H1 (cell line): ENCODE data around the gene USHBP1. TPM values are rescaled to one million over a fixed set of nuclear protein-coding genes. Genes with fewer than 3 reads are reported as not detected.

Source experiments
- CTCF ChIA-PET: fragments of 300-600 bp; sonication (Branson Sonifier 250); formaldehyde crosslinking; loops from one replicate; lab custom pipeline; 2021; ENCODE audit not compliant: partially characterized antibody; lab: Charles Lee
- POLR2A ChIA-PET: fragments of 300-600 bp; sonication (Branson Sonifier 250); formaldehyde crosslinking; loops from one replicate; lab custom pipeline; 2021; ENCODE audit warnings: inconsistent platforms; ENCODE audit not compliant: partially characterized antibody; lab: Charles Lee
- DNase-seq, 2 experiments: peaks; one replicate each; pipeline versions ENCODE4 v3.0.0 to v3.0.0-alpha.2; 2010 to 2022; ENCODE audit warnings: low spot score in 2 of 2, low read depth in 1 of 2, mixed read lengths in 1 of 2
- FAIRE-seq: peaks from 2 replicates; lab custom pipeline; 2011; peaks lifted over from hg19 to GRCh38; lab: Jason Lieb, UNC
- H2AFZ ChIP-seq: 2 replicates; pipeline ENCODE4 v1.8.1; 2012; ENCODE audit warnings: low read length, inconsistent platforms
- H2AK5ac ChIP-seq: 2 replicates; pipeline ENCODE4 v1.6.1; 2013; ENCODE audit warnings: low read depth, low read length
- H2BK120ac ChIP-seq: replicated peaks from 2 replicates; pipeline ENCODE3; 2013; ENCODE audit warnings: low read depth, low read length, inconsistent platforms
- H2BK12ac ChIP-seq: 2 replicates; pipeline ENCODE4 v1.6.1; 2013; ENCODE audit warnings: low read depth, low read length
- H2BK15ac ChIP-seq: 2 replicates; pipeline ENCODE4 v1.6.1; 2013; ENCODE audit warnings: low read length
- H2BK20ac ChIP-seq: 2 replicates; pipeline ENCODE4 v1.6.1; 2013; ENCODE audit warnings: low read length
- H2BK5ac ChIP-seq: 2 replicates; pipeline ENCODE4 v1.6.1; 2013; ENCODE audit warnings: low read depth, low read length
- H3K14ac ChIP-seq: 2 replicates; pipeline ENCODE4 v1.6.1; 2013; ENCODE audit warnings: inconsistent platforms; ENCODE audit not compliant: insufficient read length
- H3K18ac ChIP-seq: 2 replicates; pipeline ENCODE4 v1.6.1; 2013; ENCODE audit warnings: low read length; ENCODE audit errors: extremely low read depth
- H3K23ac ChIP-seq: 2 replicates; pipeline ENCODE4 v1.6.1; 2013; ENCODE audit warnings: inconsistent platforms; ENCODE audit not compliant: insufficient read length
- H3K23me2 ChIP-seq: 2 replicates; pipeline ENCODE4 v1.6.1; 2013; ENCODE audit warnings: low read depth, low read length
- H3K27ac ChIP-seq: 2 replicates; pipeline ENCODE4 v1.6.1; 2011; ENCODE audit warnings: low read depth, low read length, inconsistent platforms
- H3K27me3 ChIP-seq, 4 experiments: replicated peaks in 1 of 4; 1 replicate in 1 of 4; 2 replicates in 3 of 4; pipeline versions ENCODE4 v1.6.1 to v1.8.1; 2011 to 2013; ENCODE audit warnings: low read length in 3 of 4, mild to moderate bottlenecking in 3 of 4, inconsistent platforms in 2 of 4, mixed read lengths in 2 of 4, moderate library complexity in 1 of 4; ENCODE audit not compliant: control insufficient read depth in 3 of 4, insufficient read depth in 3 of 4; ENCODE audit errors: extremely low read depth in 1 of 4
- H3K36me3 ChIP-seq, 4 experiments: 2 replicates each; pipeline versions ENCODE4 v1.6.1 to v1.8.1; 2011 to 2013; ENCODE audit warnings: mild to moderate bottlenecking in 4 of 4, low read length in 3 of 4, moderate library complexity in 2 of 4, control low read depth in 1 of 4, inconsistent platforms in 1 of 4; ENCODE audit not compliant: insufficient read depth in 4 of 4, control insufficient read depth in 2 of 4
- H3K4ac ChIP-seq: replicated peaks from 2 replicates; pipeline ENCODE3; 2013; ENCODE audit warnings: low read length, low read depth, mixed read lengths, inconsistent platforms; ENCODE audit not compliant: insufficient read length
- H3K4me1 ChIP-seq, 4 experiments: replicated peaks in 1 of 4; 1 replicate in 1 of 4; 2 replicates in 3 of 4; pipeline versions ENCODE4 v1.6.1 to v1.8.1; 2011 to 2013; ENCODE audit warnings: low read length in 3 of 4, inconsistent platforms in 2 of 4, mixed read lengths in 1 of 4; ENCODE audit not compliant: insufficient read depth in 4 of 4, control insufficient read depth in 3 of 4
- H3K4me2 ChIP-seq, 2 experiments: 2 replicates each; pipeline versions ENCODE4 v1.6.1 to v1.8.1; 2011 to 2013; ENCODE audit warnings: low read depth in 2 of 2, low read length in 2 of 2, control low read depth in 1 of 2, inconsistent platforms in 1 of 2, mild to moderate bottlenecking in 1 of 2; ENCODE audit not compliant: insufficient read depth in 1 of 2
- H3K4me3 ChIP-seq, 4 experiments: fragments of 200-600, 300-600 bp in 1 of 4; sonication (generic), shearing (Covaris generic), sonication (Bioruptor Twin) in 1 of 4; 2 replicates each; pipeline versions ENCODE4 v1.5.1 to v1.8.1; 2011 to 2016; ENCODE audit warnings: low read length in 4 of 4, low read depth in 3 of 4, control low read depth in 2 of 4, inconsistent platforms in 2 of 4, mild to moderate bottlenecking in 2 of 4, mixed read lengths in 1 of 4, moderate library complexity in 1 of 4; ENCODE audit not compliant: insufficient read depth in 2 of 4; ENCODE audit errors: extremely low read depth in 1 of 4
- H3K56ac ChIP-seq: replicated peaks from 2 replicates; pipeline ENCODE3; 2013; ENCODE audit warnings: low read depth, mild to moderate bottlenecking, mixed read lengths, low read length, inconsistent platforms; ENCODE audit not compliant: insufficient read length
- H3K79me1 ChIP-seq: 2 replicates; pipeline ENCODE4 v1.6.1; 2013; ENCODE audit warnings: low read depth, low read length, control low read depth
- H3K79me2 ChIP-seq, 2 experiments: 2 replicates each; pipeline versions ENCODE4 v1.6.1 to v1.8.1; 2012 to 2013; ENCODE audit warnings: low read length in 2 of 2, mild to moderate bottlenecking in 2 of 2, inconsistent platforms in 1 of 2; ENCODE audit not compliant: insufficient read depth in 2 of 2, control insufficient read depth in 1 of 2
- H3K9ac ChIP-seq, 4 experiments: replicated peaks in 1 of 4; 1 replicate in 1 of 4; 2 replicates in 3 of 4; pipeline versions ENCODE4 v1.6.1 to v1.8.1; 2011 to 2013; ENCODE audit warnings: low read depth in 3 of 4, low read length in 3 of 4, control low read depth in 2 of 4, mild to moderate bottlenecking in 2 of 4, moderate library complexity in 2 of 4, inconsistent platforms in 1 of 4; ENCODE audit errors: extremely low read depth in 1 of 4
- H3K9me3 ChIP-seq, 2 experiments: 2 replicates each; pipeline versions ENCODE4 v1.6.1 to v1.8.1; 2012 to 2013; ENCODE audit warnings: mild to moderate bottlenecking in 2 of 2, moderate library complexity in 2 of 2, control low read depth in 1 of 2, inconsistent platforms in 1 of 2, low read depth in 1 of 2, low read length in 1 of 2, mixed read lengths in 1 of 2; ENCODE audit not compliant: insufficient read depth in 2 of 2
- H4K20me1 ChIP-seq, 2 experiments: replicated peaks in 1 of 2; 2 replicates each; pipeline versions ENCODE3 to v1.8.1; 2011 to 2013; ENCODE audit warnings: inconsistent platforms in 2 of 2, low read length in 2 of 2, mild to moderate bottlenecking in 1 of 2; ENCODE audit not compliant: insufficient read depth in 2 of 2, control insufficient read depth in 1 of 2
- H4K5ac ChIP-seq: 2 replicates; pipeline ENCODE4 v1.6.1; 2013; ENCODE audit warnings: low read length, low read depth, mixed read lengths, inconsistent platforms; ENCODE audit not compliant: insufficient read length
- H4K8ac ChIP-seq: 2 replicates; pipeline ENCODE4 v1.8.0; 2013; ENCODE audit warnings: mild to moderate bottlenecking, moderate library complexity, low read length, inconsistent platforms; ENCODE audit not compliant: insufficient read depth; ENCODE audit errors: extremely low read depth
- H4K91ac ChIP-seq: replicated peaks from 2 replicates; pipeline ENCODE3; 2013; ENCODE audit warnings: low read length, mixed read lengths, inconsistent platforms; ENCODE audit not compliant: insufficient read length
- CBX8 ChIP-seq: fragments of 300-800, 300-1000 bp; sonication (generic); IDR thresholded peaks from 2 replicates; pipeline ENCODE4 v1.7.1; 2016; ENCODE audit warnings: low read depth, low read length, borderline replicate concordance
- EGR1 ChIP-seq: IDR thresholded peaks from 2 replicates; pipeline ENCODE4 v1.6.1; 2011; ENCODE audit warnings: low read depth, low read length, borderline replicate concordance
- GABPA ChIP-seq: IDR thresholded peaks from 2 replicates; pipeline ENCODE4 v1.6.1; 2011; ENCODE audit warnings: mild to moderate bottlenecking, low read length, moderate library complexity, borderline replicate concordance; ENCODE audit not compliant: insufficient read depth
- POLR2A ChIP-seq, 2 experiments: IDR thresholded peaks; 1 replicate in 1 of 2; 2 replicates in 1 of 2; pipeline ENCODE4 v1.6.1; 2011; ENCODE audit warnings: low read depth in 2 of 2, low read length in 2 of 2, mild to moderate bottlenecking in 2 of 2; ENCODE audit errors: control extremely low read depth in 1 of 2
- RBBP5 ChIP-seq: IDR thresholded peaks from 2 replicates; pipeline ENCODE4 v1.7.1; 2012; ENCODE audit warnings: low read depth, mild to moderate bottlenecking, inconsistent platforms, low read length, moderate library complexity, borderline replicate concordance
- RXRA ChIP-seq: IDR thresholded peaks from 2 replicates; pipeline ENCODE4 v1.6.1; 2011; ENCODE audit warnings: low read depth, mild to moderate bottlenecking, low read length, moderate library complexity; ENCODE audit not compliant: insufficient read depth
- SIN3A ChIP-seq, 2 experiments: IDR thresholded peaks in 1 of 2; conservative IDR thresholded peaks in 1 of 2; 2 replicates each; pipeline ENCODE4 v1.6.1; 2011 to 2012; ENCODE audit warnings: low read length in 2 of 2, improper control_type of control experiment in 1 of 2, low read depth in 1 of 2, mild to moderate bottlenecking in 1 of 2
- SRF ChIP-seq: IDR thresholded peaks from 2 replicates; pipeline ENCODE4 v1.6.1; 2011; ENCODE audit warnings: mild to moderate bottlenecking, low read depth, low read length, moderate library complexity
- TBP ChIP-seq: IDR thresholded peaks from 2 replicates; pipeline ENCODE4 v1.6.1; 2011; ENCODE audit warnings: low read depth, low read length, improper control_type of control experiment
- TCF12 ChIP-seq: IDR thresholded peaks from 2 replicates; pipeline ENCODE4 v1.6.1; 2011; ENCODE audit warnings: low read depth, mild to moderate bottlenecking, low read length
- WGBS, 2 experiments: shearing (Covaris generic) in 1 of 2; methylation state at CpG; one replicate each; pipeline versions ENCODE4 v1.1.6 to v1.1.7; 2013 to 2015; ENCODE audit warnings: low lambda C conversion rate in 2 of 2, mixed read lengths in 2 of 2, inconsistent platforms in 1 of 2, low coverage in 1 of 2, missing lambda C conversion rate in 1 of 2; ENCODE audit not compliant: insufficient replicate concordance in 2 of 2, insufficient coverage in 1 of 2, insufficient read length in 1 of 2; ENCODE audit errors: extremely low coverage in 1 of 2, missing lambda C conversion rate in 1 of 2; 5-methylcytosine and 5-hydroxymethylcytosine counted together
- polyA plus RNA-seq, 7 experiments: library from polyadenylated mRNA; depleted of rRNA in 3 of 7; stranded (reverse) in 5 of 7; unstranded in 2 of 7; fragments of >200 nt in 5 of 7; fragments of 200-250 nt in 2 of 7; gene quantifications; 1 replicate in 5 of 7; 2 replicates in 1 of 7; 4 replicates in 1 of 7; pipeline versions ENCODE4 v1.2.1 to v1.2.3, GENCODE V29; 2011 to 2013; ENCODE audit warnings: missing spikeins in 2 of 7, mixed read lengths in 2 of 7
- total RNA-seq: library from RNA; stranded (reverse); fragmentation: NEBNext Ultra II Directional; extraction: Animal tissue kit (Norgen Biotek cat#: 25700); gene quantifications from 2 replicates; pipeline ENCODE4 v1.2.1, GENCODE V29; 2021

The USHBP1 gene
- total and polyA plus RNA-seq, 2 of the 8 experiments (the other 6 are each of a cell fraction or from before 2014, with no cell fraction given), result 5.0 to 7.5 TPM

DNA sequence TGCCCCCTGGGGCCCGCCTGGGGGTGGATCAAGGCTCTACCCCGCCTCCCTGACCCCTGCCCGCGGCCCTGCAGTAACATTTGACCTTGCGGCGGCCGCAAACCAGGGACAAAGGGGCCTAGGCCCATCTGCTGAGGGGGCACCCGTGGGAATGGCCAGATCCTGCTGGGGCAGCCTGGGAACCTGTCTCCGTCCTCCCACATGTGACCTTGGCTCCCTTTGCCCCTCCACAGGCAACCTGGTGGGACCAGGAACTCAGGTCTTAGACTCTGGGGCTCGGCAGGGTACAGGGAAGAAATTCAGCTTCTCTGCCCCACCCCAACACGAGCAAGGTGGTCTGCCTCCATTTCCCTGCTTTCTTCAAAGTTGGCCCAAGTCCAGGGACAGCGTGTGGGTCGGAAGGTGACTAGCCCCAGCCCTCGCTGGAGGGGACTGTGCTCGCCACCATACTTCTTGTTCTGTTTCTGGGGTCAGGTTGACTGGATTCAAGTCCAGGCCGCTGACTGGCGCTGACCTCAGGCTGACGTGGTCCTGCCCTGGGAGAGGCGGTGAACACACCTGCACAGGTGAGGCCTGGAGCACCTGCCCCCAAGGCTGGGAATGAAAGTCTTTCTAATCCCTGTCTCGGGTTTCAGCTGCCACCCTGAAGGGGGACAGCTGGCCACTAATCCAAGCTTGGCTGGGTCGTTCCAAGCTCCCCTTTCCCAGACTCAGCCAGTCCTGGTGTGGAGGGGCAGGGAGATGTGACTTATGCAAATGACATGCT lies 16.4 kb downstream of the USHBP1 start:
- H3K23ac ChIP-seq, result no peak overlapping the region
- peak overlapping the region; percentile 88 for H2BK20ac ChIP-seq
- peak overlapping the region; percentile 65 for H3K18ac ChIP-seq
- H3K9me3 ChIP-seq, result no peaks in the 10 kb centered on the region
- peak overlapping the region; percentile 75 for H2BK120ac ChIP-seq
- ChIA-PET POLR2A (interaction anchor here (0.7 to 4.2 kb wide), 17 partner anchors 9 to 172 kb away, joined by 3 to 44 read pairs (median 5); partner anchors contain the start of genes BABAM1, DDA1, MYO9B and USE1), CTCF (interaction anchor here (0.8 to 4.3 kb wide), 7 partner anchors 12 to 61 kb away, joined by 3 to 35 read pairs (median 8); partner anchors contain the start of gene DDA1)
- peak overlapping the region; percentile 0 for H3K4ac ChIP-seq
- H3K27me3 ChIP-seq, result no peaks in the 10 kb centered on the region
- FAIRE-seq (peak; percentile 97), DNase-seq (peak in 1 of 2 experiments; percentile 79)
- 39% methylated on average over 21 of the region's 21 CpGs; no CpG with 5 or more reads in 1 of the 2 experiments for WGBS, 2 experiments
- peak overlapping the region in 2 of 4 experiments; percentile 48 to 49; a peak in 4 of 7 replicates for H3K9ac ChIP-seq
- no peak overlapping the region for H2AFZ ChIP-seq
- H3K79me2 ChIP-seq, result peaks cover 12 to 21% of the 10 kb centered on the region in 2 experiments; a peak in 3 of 4 replicates
- peaks cover 0 to 25% (median 20%) of the 10 kb centered on the region in 4 experiments; a peak in 6 of 7 replicates for H3K4me1 ChIP-seq
- peak overlapping the region; percentile 35 for H3K14ac ChIP-seq
- peaks cover 2% of the 10 kb centered on the region; the same call in 1 of the 2 replicates for H3K23me2 ChIP-seq
- peak overlapping the region; percentile 3; the same call in 1 of the 2 replicates for H2BK12ac ChIP-seq
- peak overlapping the region; percentile 67 for H3K56ac ChIP-seq
- H2AK5ac ChIP-seq, result peak overlapping the region; percentile 79; the same call in 1 of the 2 replicates
- H4K20me1 ChIP-seq, result peaks cover 0 to 1% of the 10 kb centered on the region in 2 experiments
- peak overlapping the region; percentile 59 for H4K91ac ChIP-seq
- no peaks in the 10 kb centered on the region for H3K36me3 ChIP-seq
- peak overlapping the region in 2 of 4 experiments; percentile 3 to 78; a peak in 5 of 8 replicates for H3K4me3 ChIP-seq
- H4K8ac ChIP-seq, result peak overlapping the region; percentile 69; the same call in 1 of the 2 replicates
- peak overlapping the region; percentile 66; the same call in 1 of the 2 replicates for H2BK15ac ChIP-seq
- H3K79me1 ChIP-seq, result peaks cover 2% of the 10 kb centered on the region
- peak overlapping the region; percentile 91 for H2BK5ac ChIP-seq
- H3K27ac ChIP-seq, result peak overlapping the region; percentile 75
- H3K4me2 ChIP-seq, result peak overlapping the region; percentile 64 to 94
- peak overlapping the region; percentile 47 for H4K5ac ChIP-seq
- no peak for TF ChIP-seq EGR1
- TF ChIP-seq RBBP5, result 0 out of 2 replicates have a peak, but pooled peaks have one; percentile 43
- TF ChIP-seq POLR2A (IDR thresholded peaks at IDR 0.05; ENCODE audit: control extremely low read depth in 1 of 2, low read depth in 2 of 2, low read length in 2 of 2), result peak in 1 of 2 experiments; percentile 67; a peak in 2 of 3 replicates
- TF ChIP-seq SIN3A (conservative IDR thresholded peaks at IDR 0.05 in 1 of 2, IDR thresholded peaks at IDR 0.05 in 1 of 2; ENCODE audit: low read depth in 1 of 2, low read length in 2 of 2), result peak; percentile 71 to 78; a peak in 2 of 4 replicates
- TF ChIP-seq TCF12, result peak; percentile 87
- TF ChIP-seq CBX8, result no peak
- TF ChIP-seq SRF, result no peak
- TF ChIP-seq TBP, result peak; percentile 27; the same call in 1 of the 2 replicates
- TF ChIP-seq RXRA, result 0 out of 2 replicates have a peak, but pooled peaks have one; percentile 38
- no peak for TF ChIP-seq GABPA
